GM19455 (cell line): ENCODE results near the gene CWC25.

ENCODE experiments used
- ATAC-seq: cut with Tn5 transposase; IDR thresholded peaks from one replicate; pipeline ENCODE4 v1.9.1; 2021; ENCODE audit not compliant: unreplicated experiment

CWC25 gene

GRCh38 chr17:38853292-38854219 lies 28.4 kb upstream of the CWC25 start, which contains the start of gene RPL23:
TSS of gene RPL23 (minus strand) at chr17:38853721. CDS start at chr17:38853710, 11 bp downstream.
- peak; percentile 70 for ATAC-seq

GRCh38 chr17:38852771-38853291 lies 27.7 kb upstream of the CWC25 start:
- no peak for ATAC-seq

GRCh38 chr17:38851434-38851833 lies 26.3 kb upstream of the CWC25 start:
- no peak for ATAC-seq

- ATAC-seq: no peak
These were observed 25.3 kb upstream of the CWC25 start for GRCh38 chr17:38850374-38850773.

- ATAC-seq: no peak
These were observed 24.0 kb upstream of the CWC25 start for GRCh38 chr17:38848939-38849605.

GRCh38 chr17:38848557-38848891 lies 23.4 kb upstream of the CWC25 start:
- ATAC-seq: no peak

- no peak for ATAC-seq
These were observed 19.2 kb upstream of the CWC25 start for GRCh38 chr17:38844261-38844757.

- no peak for ATAC-seq
These were observed 684 bp upstream of the CWC25 start for GRCh38 chr17:38825762-38826247.

- no peak for ATAC-seq
These were observed 9.4 kb downstream of the CWC25 start for GRCh38 chr17:38815576-38816193.

GRCh38 chr17:38809828-38810227 lies 15.3 kb downstream of the CWC25 start:
- no peak for ATAC-seq

GRCh38 chr17:38800237-38800760 lies 24.8 kb downstream of the CWC25 start:
- ATAC-seq: no peak

- peak; percentile 84 for ATAC-seq
These were observed 25.5 kb downstream of the CWC25 start, which contains the start of gene PIP4K2B for GRCh38 chr17:38799501-38800236. TSS of gene PIP4K2B (minus strand) at chr17:38799556. CDS start at chr17:38799424, 132 bp downstream.

GRCh38 chr17:38798614-38799500 lies 26.3 kb downstream of the CWC25 start:
- ATAC-seq: peak; percentile 26

GRCh38 chr17:38797828-38798227 lies 27.3 kb downstream of the CWC25 start:
- ATAC-seq: no peak

- ATAC-seq: no peak
These were observed 28.0 kb downstream of the CWC25 start for GRCh38 chr17:38797158-38797490.

GRCh38 chr17:38796451-38797157 lies 28.5 kb downstream of the CWC25 start:
- ATAC-seq: no peak

- no peak for ATAC-seq
These were observed 30.9 kb downstream of the CWC25 start for GRCh38 chr17:38794221-38794620.

GRCh38 chr17:38791162-38791561 lies 34.0 kb downstream of the CWC25 start:
- no peak for ATAC-seq
